Activated CD4-positive, alpha-beta T cell treated with anti-CD3 and anti-CD28 coated beads for 36 hours (primary cell): ENCODE results near the gene DNM2. TPM values are rescaled to one million over a fixed set of nuclear protein-coding genes. Genes with fewer than 3 reads are reported as not detected.
"Not testable (repeated sequence)": the region's sequence is repeated elsewhere in the genome, so short reads cannot be mapped to it uniquely, and the experiment has no call there.

ENCODE experiments used
- ATAC-seq: fragments of 200-7000 bp; cut with Tn5 transposase; one replicate; pipeline ENCODE4 v1.10.0; 2021; ENCODE audit warnings: mild to moderate bottlenecking, moderate library complexity
- CTCF ChIA-PET: fragments of 350-600 bp; sonication (Branson Sonifier 250); formaldehyde crosslinking; loops from one replicate; lab custom pipeline; 2021; ENCODE audit warnings: antibody characterized with exemption; lab: Charles Lee
- POLR2A ChIA-PET: fragments of 350-600 bp; sonication (Branson Sonifier 250); formaldehyde crosslinking; loops from one replicate; lab custom pipeline; 2021; ENCODE audit warnings: antibody characterized with exemption, inconsistent platforms; lab: Charles Lee
- DNase-seq: peaks from one replicate; pipeline ENCODE4 v3.0.0-alpha.2; 2020
- H3K27ac Mint-ChIP-seq: one replicate; pipeline ENCODE4 v1.8.0; 2021; ENCODE audit warnings: mixed read lengths
- H3K27me3 Mint-ChIP-seq: one replicate; pipeline ENCODE4 v1.8.0; 2021; ENCODE audit warnings: mixed read lengths
- H3K36me3 Mint-ChIP-seq: one replicate; pipeline ENCODE4 v1.8.0; 2021; ENCODE audit warnings: low read depth, mixed read lengths
- H3K4me1 Mint-ChIP-seq: one replicate; pipeline ENCODE4 v1.8.0; 2021; ENCODE audit warnings: mixed read lengths
- H3K4me3 Mint-ChIP-seq: one replicate; pipeline ENCODE4 v1.8.0; 2021; ENCODE audit warnings: mild to moderate bottlenecking, moderate library complexity, mixed read lengths
- H3K9me3 Mint-ChIP-seq: one replicate; pipeline ENCODE4 v1.8.0; 2021; ENCODE audit warnings: low read depth, mixed read lengths
- intact Hi-C, 2 experiments: fragments of 100-400 bp; cut with DNase I in 1 of 2; cut with micrococcal nuclease in 1 of 2; formaldehyde crosslinking; loops; one replicate each; pipeline versions ENCODE4 v1.14.2 to v1.15.1; 2022 to 2024; cut with DNase I, micrococcal nuclease
- total RNA-seq, 2 experiments: library from RNA; stranded (reverse); gene quantifications; one replicate each; pipeline ENCODE4 v1.2.3, GENCODE V29; 2021

DNM2 gene
- total RNA-seq, 2 experiments from 2014 or later, result 167 to 185 TPM

DNA sequence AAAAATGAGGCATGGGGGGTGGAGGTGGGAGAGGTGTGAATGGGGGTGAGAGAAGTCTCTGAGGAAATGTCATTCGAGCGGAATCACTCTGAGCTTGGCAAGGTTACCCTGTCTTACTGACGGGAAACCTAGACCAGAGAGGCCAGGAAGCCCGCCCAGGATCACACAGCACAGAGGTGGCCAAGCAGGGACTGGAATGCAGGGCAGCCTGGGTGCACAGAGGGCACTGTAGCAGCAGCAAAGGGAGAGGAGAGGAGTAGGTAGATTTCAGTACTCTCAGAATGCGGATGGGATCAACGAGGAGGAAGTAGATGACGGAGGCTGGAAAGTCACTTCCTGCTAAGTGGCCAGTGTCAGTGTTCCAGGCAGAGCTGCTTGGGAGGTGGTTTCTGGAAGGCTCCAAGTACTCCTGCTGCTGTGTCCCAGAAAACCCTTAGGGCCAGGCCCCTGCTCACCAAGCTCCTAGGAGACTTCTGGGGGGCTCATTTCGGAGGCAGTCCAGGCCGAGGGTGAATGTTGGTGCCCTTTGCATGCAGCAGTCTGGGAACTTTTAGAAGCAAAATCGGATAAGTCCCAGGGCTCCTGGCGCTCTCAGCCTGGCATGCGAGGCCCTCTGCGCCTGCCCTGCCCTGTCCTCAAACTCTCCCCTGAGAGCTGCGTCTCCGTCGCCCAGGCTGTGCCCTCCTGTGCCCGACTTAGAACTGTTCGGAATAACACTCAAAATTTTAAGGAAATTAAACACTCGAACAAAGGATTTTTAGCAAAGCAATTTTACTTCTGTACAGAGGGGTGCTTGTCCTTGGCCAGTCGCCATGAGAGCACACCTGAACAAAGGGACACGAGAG, 33.5 kb downstream of the DNM2 start:
- Mint-ChIP-seq H3K4me3 (peak overlapping the region; percentile 10), H3K9me3 (no peaks in the 10 kb centered on the region), H3K27me3 (no peaks in the 10 kb centered on the region), H3K36me3 (peaks cover 7% of the 10 kb centered on the region), H3K27ac (peak overlapping the region; percentile 84), H3K4me1 (peaks cover 88% of the 10 kb centered on the region)
- ATAC-seq, result peak; percentile 31
- CTCF ChIA-PET, result interaction anchor here (0.6 to 1.3 kb wide), 4 partner anchors 9 to 113 kb away, joined by 3 to 5 read pairs (median 4); partner anchors contain the start of gene DNM2
- intact Hi-C loops, result no loop called here
- DNase-seq, result peak; percentile 40
- POLR2A ChIA-PET, result interaction anchor here (1.4 kb wide), 1 partner anchor 32 kb away, joined by 3 read pairs; no protein-coding TSS in a partner anchor

DNA sequence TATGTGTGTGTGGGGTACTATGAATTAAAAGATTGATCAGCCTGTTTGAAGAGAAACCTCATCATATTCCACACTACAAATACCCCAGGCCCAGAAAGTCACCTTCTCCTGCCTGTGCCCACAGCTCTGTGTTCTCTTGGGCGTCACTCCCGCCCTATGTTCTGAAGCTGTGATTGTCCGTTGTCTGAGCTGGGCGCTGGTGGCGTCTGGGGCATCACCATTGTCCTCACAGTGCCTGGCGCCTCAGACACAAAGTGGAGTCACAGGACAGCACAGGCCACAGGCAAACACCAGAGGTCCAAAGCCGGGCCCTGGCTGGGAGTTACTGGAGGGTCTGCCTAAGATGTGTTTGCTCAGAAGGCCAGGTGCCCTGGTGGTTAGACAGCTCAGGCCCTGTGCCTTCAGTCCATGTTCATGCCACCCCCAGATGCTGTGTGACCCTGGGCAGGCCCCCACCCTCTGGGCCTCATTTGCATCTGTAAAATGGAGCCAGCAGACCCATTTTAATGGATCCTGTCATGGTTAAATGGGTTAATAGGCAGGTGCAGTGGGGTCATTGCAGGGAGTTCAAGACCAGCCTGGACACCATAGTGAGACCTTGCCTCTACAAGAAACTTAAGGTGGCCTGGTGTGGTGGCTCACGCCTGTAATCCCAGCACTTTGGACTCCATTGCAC, 34.5 kb downstream of the DNM2 start:
- Mint-ChIP-seq H3K9me3 (no peaks in the 10 kb centered on the region), H3K27ac (peak overlapping the region; percentile 84), H3K4me1 (peaks cover 92% of the 10 kb centered on the region), H3K36me3 (peaks cover 7% of the 10 kb centered on the region), H3K4me3 (no peak overlapping the region), H3K27me3 (no peaks in the 10 kb centered on the region)
- ChIA-PET POLR2A (interaction anchor here (1.4 kb wide), 1 partner anchor 33 kb away, joined by 3 read pairs; no protein-coding TSS in a partner anchor), CTCF (interaction anchor here (0.7 to 1.1 kb wide), 3 partner anchors 27 to 102 kb away, joined by 3 read pairs; no protein-coding TSS in a partner anchor)
- intact Hi-C loops, result no loop called here
- DNase-seq (no peak), ATAC-seq (no peak)

DNA sequence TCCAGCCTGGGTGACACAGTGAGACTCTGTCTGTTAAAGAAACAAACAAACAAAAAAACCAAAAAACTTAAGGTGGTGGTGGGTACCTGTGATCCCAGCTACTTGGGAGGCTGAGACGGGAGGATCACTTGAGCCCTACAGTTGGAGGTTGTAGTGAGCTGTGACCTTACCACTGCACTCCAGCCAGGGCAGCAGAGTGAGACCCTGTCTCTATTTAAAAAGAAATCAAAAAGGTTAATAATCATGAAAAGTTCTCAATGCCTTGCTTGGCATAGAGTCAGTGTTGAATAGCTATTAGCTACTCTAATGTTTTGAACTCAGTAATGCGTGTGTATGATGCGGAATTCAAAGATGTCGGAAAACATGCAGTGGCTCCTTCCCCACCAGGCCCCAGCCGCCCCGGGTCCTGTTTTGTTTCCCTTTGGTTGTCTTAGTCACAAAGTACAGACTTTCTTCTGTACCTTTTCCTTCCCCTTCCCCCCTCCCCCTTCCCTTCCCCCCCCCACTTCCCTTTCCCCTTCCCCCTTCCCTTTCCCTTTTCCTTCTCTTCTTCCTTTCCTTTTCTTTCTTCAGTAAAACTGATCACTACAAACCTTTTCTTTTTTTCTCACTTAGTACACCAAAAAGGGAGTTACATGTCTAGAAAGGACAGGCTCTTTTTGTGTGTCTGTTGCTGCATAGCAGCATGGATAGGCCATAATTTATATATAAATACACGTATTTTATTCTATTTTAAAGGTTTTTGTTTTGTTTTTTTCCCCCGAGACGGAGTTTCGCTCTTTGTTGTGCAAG, 35.2 kb downstream of the DNM2 start:
- DNase-seq (peak; percentile 42), ATAC-seq (no peak)
- H3K9me3 Mint-ChIP-seq, result no peaks in the 10 kb centered on the region
- H3K36me3 Mint-ChIP-seq, result peaks cover 7% of the 10 kb centered on the region
- no peak overlapping the region for H3K4me3 Mint-ChIP-seq
- CTCF ChIA-PET, result interaction anchor here (1.0 to 1.2 kb wide), 4 partner anchors 18 to 34 kb away, joined by 3 read pairs; no protein-coding TSS in a partner anchor
- POLR2A ChIA-PET, result no interaction called here
- H3K27ac Mint-ChIP-seq, result peak overlapping the region; percentile 42
- intact Hi-C loops, result no loop called here
- H3K4me1 Mint-ChIP-seq, result peaks cover 89% of the 10 kb centered on the region
- no peaks in the 10 kb centered on the region for H3K27me3 Mint-ChIP-seq

DNA sequence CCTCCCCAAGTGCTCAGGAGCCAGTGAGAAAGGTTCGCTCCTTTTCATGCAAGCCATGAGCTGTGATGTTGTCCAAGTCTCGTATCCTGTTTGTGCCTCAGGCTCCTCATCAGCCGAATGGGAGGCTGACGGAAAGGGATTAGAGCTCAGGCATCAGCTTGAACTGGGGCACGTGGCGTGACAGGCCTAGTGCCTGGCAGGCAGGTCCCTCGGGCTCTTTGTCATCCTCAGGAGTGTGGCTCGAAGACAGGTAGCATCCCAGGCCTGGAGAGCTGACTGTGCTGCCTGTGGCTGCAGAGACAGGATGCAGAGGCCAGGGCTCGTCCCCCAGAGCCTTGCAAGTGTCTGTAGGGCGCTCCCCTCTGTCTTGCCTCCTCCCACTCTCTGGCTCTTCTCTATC, 38.5 kb downstream of the DNM2 start:
- intact Hi-C loops, result no loop called here
- Mint-ChIP-seq H3K4me1 (peaks cover 86% of the 10 kb centered on the region), H3K9me3 (peaks cover 3% of the 10 kb centered on the region), H3K36me3 (peaks cover 22% of the 10 kb centered on the region), H3K4me3 (no peak overlapping the region), H3K27me3 (no peaks in the 10 kb centered on the region), H3K27ac (peak overlapping the region; percentile 81)
- ATAC-seq (no peak), DNase-seq (no peak)
- CTCF ChIA-PET, result interaction anchor here (0.6 to 1.4 kb wide), 2 partner anchors 102 to 369 kb away, joined by 3 to 5 read pairs; no protein-coding TSS in a partner anchor
- POLR2A ChIA-PET, result no interaction called here

DNA sequence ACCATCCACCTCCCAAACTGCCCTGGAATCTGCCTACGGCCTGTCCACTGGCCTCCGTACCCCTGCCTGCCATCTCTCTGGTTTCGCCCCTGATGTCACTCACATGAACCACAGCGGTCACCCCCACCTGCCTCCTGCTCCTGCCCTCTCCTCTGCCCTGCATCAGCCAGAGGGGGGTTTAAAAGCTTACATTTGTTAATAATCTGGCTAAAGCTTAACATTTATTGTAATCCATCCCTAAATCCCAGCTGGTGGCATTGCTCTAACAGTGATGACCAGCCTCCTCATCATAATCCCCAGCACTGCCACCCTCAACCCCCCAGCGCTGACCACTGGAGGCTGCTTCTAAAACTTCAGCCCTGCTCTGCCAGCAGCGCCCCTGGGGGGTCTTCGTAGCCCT, 38.9 kb downstream of the DNM2 start:
- ChIA-PET POLR2A (no interaction called here), CTCF (interaction anchor here (1.4 kb wide), 1 partner anchor 101 kb away, joined by 5 read pairs; no protein-coding TSS in a partner anchor)
- DNase-seq (no peak), ATAC-seq (no peak)
- H3K36me3 Mint-ChIP-seq, result peaks cover 26% of the 10 kb centered on the region
- peaks cover 3% of the 10 kb centered on the region for H3K9me3 Mint-ChIP-seq
- intact Hi-C loops, result no loop called here
- H3K27me3 Mint-ChIP-seq, result no peaks in the 10 kb centered on the region
- H3K4me3 Mint-ChIP-seq, result no peak overlapping the region
- H3K4me1 Mint-ChIP-seq, result peaks cover 86% of the 10 kb centered on the region
- H3K27ac Mint-ChIP-seq, result peak overlapping the region; percentile 81

DNA sequence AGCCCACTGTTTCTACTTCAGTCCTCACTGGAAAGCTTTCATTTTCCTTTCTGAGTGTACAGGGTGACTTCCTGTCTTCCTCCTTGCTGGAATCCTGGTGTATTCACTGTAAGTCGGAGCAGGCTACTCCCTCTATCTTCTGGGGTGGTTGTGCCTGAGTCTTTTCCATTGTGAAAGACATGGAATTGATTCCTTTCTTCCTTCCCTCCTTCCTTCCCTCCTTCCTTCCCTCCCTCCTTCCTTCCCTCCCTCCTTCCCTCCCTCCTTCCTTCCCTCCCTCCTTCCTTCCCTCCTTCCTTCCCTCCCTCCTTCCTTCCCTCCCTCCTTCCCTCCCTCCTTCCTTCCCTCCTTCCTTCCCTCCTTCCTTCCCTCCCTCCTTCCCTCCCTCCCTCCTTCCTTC, 40.2 kb downstream of the DNM2 start:
- peaks cover 35% of the 10 kb centered on the region for H3K36me3 Mint-ChIP-seq

DNA sequence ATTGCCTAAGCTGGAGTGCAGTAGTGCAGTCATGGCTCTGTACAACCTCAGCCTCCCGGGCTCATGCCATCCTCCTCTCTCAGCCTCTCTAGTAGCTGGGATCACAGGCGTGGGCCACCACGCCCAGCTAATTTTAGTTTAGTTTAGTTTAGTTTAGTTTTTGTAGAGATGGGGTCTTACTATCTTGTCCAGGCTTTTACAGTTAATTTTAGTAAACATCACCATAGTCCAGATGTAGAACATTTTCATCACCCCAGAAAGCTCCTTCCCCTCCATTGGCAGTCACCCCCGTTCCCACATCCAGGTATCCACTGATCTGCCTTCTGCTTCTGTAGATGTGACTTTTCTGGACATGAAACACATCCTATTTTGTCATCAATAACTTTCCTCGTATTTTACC, 41.1 kb downstream of the DNM2 start:
- DNase-seq (no peak), ATAC-seq (no peak)
- Mint-ChIP-seq H3K27me3 (no peaks in the 10 kb centered on the region), H3K36me3 (peaks cover 38% of the 10 kb centered on the region), H3K4me3 (peak overlapping the region; percentile 70), H3K9me3 (peaks cover 3% of the 10 kb centered on the region), H3K4me1 (peaks cover 89% of the 10 kb centered on the region), H3K27ac (peak overlapping the region; percentile 84)
- ChIA-PET CTCF (interaction anchor here (0.6 to 2.0 kb wide), 9 partner anchors 11 to 253 kb away, joined by 3 to 19 read pairs (median 4); partner anchors contain the start of gene DNM2), POLR2A (interaction anchor here (0.5 to 1.0 kb wide), 3 partner anchors 42 to 64 kb away, joined by 3 to 8 read pairs (median 8); no protein-coding TSS in a partner anchor)
- intact Hi-C loops, result loop anchor here (1.0 to 2.0 kb wide), 7 partner anchors 28 to 202 kb away; partner anchors contain the start of genes SMARCA4 (in 1 of the 2) and TMED1 (in 1 of the 2)

More for the DNA sequence above, 40.2 kb downstream of the DNM2 start:
- ATAC-seq, H3K27me3 Mint-ChIP-seq, DNase-seq, H3K9me3 Mint-ChIP-seq, POLR2A ChIA-PET, H3K4me3 Mint-ChIP-seq: not testable (repeated sequence)
- CTCF ChIA-PET, result interaction anchor here (0.7 kb wide), 1 partner anchor 77 kb away, joined by 3 read pairs; no protein-coding TSS in a partner anchor
- Mint-ChIP-seq H3K27ac (peak overlapping the region; percentile 9), H3K4me1 (peaks cover 88% of the 10 kb centered on the region)
- intact Hi-C loops, result loop anchor here (2.0 kb wide), 2 partner anchors 41 to 203 kb away; partner anchors contain the start of gene SMARCA4 (in 1 of the 2)

DNA sequence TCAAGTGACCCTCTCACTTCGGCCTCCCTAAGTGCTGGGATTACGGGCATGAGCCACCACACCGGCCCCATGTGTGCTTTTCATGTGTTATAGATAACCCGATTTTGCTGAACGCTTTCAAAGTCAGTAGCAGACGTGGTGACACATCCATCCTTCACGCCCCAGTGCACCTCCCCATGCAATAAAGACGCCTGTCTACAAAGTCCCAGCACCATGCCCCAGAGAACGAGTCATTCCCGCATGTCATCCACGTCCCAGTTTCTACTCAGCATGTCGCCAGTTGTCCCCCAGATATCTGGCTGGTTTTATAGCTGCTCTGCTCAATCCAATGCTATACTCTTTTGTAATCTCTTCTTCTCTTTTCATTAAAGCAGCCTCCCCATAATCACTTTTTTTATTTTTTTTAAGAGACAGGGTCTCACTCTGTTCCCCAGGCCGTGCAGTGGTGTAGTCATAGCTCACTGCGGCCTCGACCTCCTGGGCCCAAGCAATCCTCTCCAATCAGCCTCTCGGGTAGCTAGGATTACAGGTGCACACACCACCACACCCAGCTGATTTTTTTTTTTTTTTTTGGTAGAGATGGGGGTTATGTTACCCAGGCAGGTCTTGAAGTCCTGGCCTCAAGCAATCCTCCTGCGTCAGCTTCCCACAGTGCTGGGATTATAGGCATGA, 42.5 kb downstream of the DNM2 start:
- H3K9me3 Mint-ChIP-seq, result peaks cover 3% of the 10 kb centered on the region
- H3K27ac Mint-ChIP-seq, result peak overlapping the region; percentile 84
- ChIA-PET POLR2A (interaction anchor here (0.7 to 1.0 kb wide), 2 partner anchors 12 to 43 kb away, joined by 4 to 8 read pairs; no protein-coding TSS in a partner anchor), CTCF (interaction anchor here (0.6 to 2.0 kb wide), 5 partner anchors 9 to 104 kb away, joined by 3 to 19 read pairs (median 10); partner anchors contain the start of gene DNM2)
- peaks cover 32% of the 10 kb centered on the region for H3K36me3 Mint-ChIP-seq
- peak overlapping the region; percentile 70 for H3K4me3 Mint-ChIP-seq
- intact Hi-C loops, result no loop called here
- peak; percentile 56 for ATAC-seq
- H3K27me3 Mint-ChIP-seq, result no peaks in the 10 kb centered on the region
- DNase-seq, result peak; percentile 72
- H3K4me1 Mint-ChIP-seq, result peaks cover 83% of the 10 kb centered on the region

DNA sequence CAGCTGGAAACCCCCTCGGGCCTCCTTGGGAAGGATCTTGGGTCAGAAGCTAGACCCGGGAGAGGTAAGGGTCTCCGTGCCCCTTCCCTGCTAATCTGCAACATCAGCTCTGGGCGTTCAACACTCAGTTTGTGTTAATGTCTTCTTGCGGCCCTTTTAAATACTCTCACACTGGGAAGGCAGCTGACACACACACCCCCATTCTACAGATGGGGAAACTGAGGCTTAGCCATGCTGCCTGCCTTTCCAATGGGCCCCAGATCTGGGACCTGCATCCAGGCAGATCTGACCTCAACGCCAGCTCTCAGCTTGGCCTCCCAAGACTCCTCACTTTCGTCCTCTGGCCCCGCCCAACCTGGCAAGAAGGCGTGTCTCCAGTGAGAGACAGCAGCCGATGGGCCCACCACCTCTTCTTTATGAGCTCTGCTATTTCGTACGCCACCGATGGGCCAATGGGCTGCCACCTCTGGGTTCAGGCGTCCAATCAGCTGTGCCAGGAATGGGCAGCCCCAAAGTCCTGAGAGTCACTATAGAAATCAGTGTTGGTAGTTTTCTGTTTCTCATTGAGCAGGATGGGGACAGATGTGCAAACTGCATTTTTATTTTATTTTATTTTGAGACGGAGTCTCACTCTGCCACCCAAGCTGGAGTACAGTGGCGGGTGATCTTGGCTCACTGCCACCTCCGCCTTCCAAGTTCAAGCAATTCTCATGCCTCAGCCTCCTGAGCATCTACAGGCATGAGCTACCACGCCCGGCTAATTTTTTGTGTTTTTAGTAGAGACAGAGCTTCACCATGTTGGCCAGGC, 43.8 kb downstream of the DNM2 start:
- Mint-ChIP-seq H3K27ac (peak overlapping the region; percentile 89), H3K4me3 (no peak overlapping the region), H3K27me3 (no peaks in the 10 kb centered on the region), H3K36me3 (peaks cover 31% of the 10 kb centered on the region), H3K4me1 (peaks cover 74% of the 10 kb centered on the region), H3K9me3 (peaks cover 3% of the 10 kb centered on the region)
- CTCF ChIA-PET, result interaction anchor here (0.5 to 1.7 kb wide), 4 partner anchors 17 to 117 kb away, joined by 4 to 10 read pairs (median 4); partner anchors contain the start of gene DNM2
- DNase-seq (no peak), ATAC-seq (no peak)
- POLR2A ChIA-PET, result interaction anchor here (0.7 kb wide), 2 partner anchors 103 to 394 kb away, joined by 3 read pairs; no protein-coding TSS in a partner anchor
- intact Hi-C loops, result no loop called here
